Skin of body (tissue), 2 donors: ENCODE measurements around the gene MYO7B. TPM values are rescaled to one million over a fixed set of nuclear protein-coding genes. Genes with fewer than 3 reads are reported as not detected.

Experiments
- DNase-seq: peaks from one replicate; lab custom pipeline; 2025; lab: John Stamatoyannopoulos, UW
- total RNA-seq: library from RNA; depleted of rRNA; stranded (reverse); fragments of >200 nt; gene quantifications from one replicate; pipeline ENCODE4 v1.2.3, GENCODE V29; 2014

Gene MYO7B
- total RNA-seq, 1 donor from 2014 or later = 0.49 TPM

GRCh38 chr2:127608061-127609030, 72.9 kb downstream of the MYO7B start:
- DNase-seq = no peak

DNA sequence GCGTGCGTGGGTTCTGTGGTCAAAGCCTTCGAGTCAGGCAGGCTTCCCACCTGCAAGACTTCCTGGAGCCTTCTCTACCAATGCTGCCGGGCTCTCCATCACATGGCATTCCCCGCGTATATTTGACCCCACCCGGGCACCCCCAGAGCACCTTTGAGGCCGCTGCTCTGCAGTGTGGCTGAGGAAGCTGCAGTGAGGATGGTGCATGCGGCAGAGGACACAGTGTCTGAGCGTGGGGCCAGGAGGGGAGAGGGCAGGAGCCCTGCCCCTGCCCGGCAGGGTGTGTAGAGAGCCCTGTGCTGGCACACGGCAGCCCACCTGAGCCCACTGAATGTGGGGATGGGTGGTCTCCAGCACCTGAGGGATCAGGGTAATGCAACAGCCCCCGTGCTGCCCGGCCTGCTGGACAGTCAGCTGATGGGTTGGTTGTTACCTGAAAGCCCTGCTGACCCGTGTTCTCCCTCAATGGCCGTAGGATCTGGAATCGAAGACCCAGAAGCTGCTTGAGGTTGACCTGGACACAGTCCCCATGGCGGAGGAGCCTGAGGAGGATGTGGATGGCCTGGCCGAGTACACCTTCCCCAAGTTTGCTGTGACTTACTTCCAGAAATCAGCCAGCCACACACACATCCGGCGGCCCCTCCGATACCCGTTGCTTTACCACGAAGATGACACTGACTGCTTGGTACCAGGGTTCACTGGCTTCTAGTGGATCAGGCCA, 73.7 kb downstream of the MYO7B start:
- no peak for DNase-seq

DNA sequence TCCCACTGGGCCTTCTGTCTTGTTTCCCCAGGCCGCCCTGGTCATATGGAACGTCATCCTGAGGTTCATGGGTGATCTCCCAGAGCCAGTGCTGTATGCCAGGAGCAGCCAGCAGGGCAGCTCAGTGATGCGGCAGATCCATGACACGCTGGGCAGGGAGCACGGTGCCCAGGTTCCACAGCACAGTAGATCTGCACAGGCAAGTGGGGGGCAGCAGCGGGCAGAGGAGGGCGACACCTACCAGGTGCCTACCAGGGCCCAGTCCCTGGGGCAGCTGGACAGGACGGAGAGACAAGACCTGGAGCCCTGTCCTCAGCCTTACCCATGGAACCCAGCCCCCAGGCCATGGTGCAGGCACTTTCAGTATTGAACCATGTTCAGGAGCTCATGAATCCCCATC, 74.3 kb downstream of the MYO7B start:
- DNase-seq = no peak

- DNase-seq = no peak
These were observed 75.1 kb downstream of the MYO7B start for GRCh38 chr2:127610561-127610960.

- DNase-seq = no peak
These were observed 75.8 kb downstream of the MYO7B start for GRCh38 chr2:127611076-127611925.

DNA sequence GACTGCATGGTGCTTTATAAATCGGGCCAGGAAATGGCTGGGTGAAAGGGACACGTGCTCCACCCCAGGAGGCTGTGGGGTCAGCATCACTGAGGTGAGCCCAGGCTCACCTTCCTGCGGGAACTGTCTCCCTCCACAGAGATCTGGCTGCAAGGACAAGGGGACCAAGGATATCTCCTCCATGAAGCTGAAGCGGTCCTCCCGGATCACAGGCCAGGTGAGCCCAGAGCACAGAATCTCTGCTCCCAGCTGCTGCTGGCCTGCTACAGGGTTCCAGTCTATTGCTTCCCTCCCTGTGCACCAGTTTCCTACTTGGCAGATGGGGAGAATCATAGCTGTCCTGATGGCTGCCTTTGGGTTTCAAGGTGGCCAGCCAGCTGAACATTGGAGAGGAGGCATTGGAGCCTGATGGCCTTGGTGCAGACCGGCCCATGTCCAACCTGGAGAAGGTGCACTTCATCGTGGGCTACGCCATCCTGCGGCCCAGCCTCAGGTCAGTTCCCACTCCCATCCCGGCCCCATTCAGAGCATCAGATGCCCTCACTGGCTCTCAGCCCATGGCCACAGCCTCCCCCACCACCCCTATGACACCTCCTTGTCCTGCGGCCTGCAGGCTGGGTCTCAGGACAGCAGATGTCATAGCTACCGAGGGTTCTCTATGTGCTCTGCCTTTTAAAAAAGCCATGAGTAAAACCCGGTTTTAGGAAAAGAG, 76.8 kb downstream of the MYO7B start:
- no peak for DNase-seq

DNA sequence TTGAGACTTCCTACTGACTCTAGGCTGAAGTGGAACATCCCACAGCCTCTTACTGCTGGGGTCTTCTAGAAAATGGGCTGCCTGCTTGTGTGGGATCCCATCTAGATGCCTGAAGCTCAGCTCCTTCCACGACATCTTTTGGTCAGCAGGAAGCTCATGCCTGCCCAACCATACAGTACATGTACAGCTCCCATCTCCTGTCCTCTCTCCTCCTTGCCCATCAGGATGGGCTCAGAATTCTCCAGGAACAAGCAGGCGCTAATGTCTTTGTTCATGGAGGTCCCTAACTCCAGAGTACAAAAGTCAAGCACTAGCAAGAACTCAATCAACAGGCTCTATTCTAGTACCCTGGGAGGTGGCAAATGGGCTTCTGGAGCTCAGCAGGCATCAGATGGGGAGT, 78.8 kb downstream of the MYO7B start:
- DNase-seq = no peak

DNA sequence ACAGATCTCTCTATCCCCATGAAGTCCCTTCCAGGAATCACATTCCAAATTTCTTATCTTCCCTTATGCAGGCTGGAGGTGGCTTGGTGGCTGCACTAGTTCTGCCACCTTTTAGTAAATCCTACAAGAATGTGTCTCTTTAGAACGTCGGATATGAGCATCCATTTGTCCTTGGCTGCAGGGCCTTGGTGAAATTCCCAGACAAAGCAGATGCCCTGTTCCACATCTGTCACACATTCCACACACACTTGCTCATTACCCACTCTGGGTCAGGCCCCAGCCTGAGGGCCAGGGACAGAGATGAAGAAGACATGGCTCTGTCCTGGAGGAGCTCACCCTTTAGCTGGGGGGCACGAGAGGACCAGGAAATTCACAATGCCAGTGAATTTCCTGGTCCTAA, 79.2 kb downstream of the MYO7B start:
- DNase-seq = no peak

DNA sequence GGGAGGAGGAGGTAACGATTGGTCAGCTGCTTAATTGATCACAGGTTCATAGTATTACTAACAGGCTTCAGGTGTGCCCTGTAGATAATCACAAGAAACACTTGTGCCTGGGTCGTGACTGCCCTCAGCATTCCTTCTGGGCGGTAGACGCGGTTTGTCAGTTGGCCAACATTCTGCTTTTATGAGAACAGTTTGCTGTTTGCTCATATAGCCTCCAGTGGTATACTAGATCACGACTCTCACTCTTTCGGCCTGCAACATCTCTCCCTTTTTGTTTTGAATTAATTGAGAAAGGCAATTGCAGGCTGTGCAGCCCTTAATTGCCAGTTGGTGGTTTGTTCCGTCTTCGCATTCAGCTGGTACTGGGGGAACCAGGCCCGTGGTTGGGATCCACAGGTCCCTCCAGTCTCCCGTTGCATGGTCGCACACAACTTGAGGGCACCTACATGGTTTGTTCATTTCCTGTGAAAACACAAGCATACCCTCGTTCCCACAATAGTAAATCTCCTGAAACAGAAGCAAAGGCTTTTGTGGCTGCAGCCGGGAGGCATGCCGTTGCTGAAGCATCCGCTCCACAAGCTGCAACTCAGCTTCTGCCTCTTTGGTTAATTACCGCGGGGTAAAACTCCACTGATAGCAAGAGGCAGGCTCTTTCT, 80.2 kb downstream of the MYO7B start:
- DNase-seq = no peak

DNA sequence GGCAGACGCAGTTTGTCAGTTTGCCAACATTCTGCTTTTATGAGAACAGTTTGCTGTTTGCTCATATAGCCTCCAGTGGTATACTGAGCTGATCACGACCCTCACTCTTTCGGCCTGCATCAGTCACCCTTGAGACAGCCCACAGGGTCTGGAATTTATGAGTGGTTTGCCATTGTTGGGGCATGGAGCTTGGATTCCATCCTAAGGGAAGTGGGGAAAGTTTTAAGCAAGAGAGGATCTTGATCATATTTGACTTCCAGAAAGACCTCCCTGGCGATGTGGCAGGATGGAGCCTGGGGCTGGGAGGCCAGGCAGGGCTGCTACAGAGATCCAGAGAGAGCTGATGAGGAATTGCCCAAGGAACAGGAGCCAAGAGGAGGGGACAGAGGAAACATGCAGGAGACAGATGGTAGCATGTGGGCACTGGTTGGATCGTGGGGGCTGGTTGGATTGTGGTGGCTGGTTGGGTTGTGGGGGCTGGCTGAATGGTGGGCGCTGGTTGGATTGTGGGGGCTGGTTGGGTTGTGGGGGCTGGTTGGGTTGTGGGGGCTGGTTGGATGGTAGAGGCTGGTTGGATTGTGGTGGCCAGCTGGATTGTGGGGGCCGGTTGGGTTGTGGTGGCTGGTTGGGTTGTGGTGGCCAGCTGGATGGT, 83.2 kb downstream of the MYO7B start:
- no peak for DNase-seq

- DNase-seq = no peak
These were observed 83.7 kb downstream of the MYO7B start for GRCh38 chr2:127619203-127619590.

DNA sequence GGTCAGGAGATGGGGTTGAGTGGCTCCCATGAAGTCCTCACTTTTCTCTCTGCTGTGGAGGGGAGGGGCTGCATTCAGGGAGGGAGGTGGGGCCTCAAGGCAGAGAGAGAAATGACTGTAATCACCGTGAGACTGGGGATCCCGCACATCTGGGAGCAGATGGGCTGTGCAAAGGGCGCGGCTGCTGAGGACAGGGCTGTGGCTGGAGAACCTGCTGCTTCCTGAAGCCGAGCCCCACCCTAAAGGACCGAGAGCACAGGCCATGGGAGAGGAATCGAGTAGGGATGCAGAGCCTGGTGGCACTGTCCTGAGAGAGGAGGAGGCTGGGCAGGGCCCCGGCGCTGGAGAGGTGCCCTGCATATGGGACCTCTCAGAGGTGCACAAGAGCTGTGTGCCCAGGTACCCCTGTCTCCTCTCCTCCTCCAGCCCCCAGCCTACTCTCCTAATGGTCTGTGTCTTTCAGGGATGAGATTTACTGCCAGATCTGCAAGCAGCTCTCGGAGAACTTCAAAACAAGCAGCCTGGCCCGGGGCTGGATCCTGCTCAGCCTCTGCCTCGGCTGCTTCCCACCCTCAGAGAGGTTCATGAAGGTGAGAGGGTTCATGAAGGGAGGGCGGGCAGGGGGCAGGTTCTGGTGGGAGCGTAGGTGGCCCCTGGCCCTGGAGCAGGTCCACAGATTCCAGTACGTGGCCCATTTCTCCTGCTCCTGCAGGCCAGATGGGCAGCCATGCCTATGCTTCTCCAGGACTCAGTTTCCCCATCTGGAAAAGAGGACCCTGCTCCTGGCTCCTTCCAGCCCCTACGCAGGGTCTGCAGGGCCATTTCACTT, 84.6 kb downstream of the MYO7B start:
- DNase-seq = no peak

GRCh38 chr2:127620866-127621265, 85.4 kb downstream of the MYO7B start:
- no peak for DNase-seq

DNA sequence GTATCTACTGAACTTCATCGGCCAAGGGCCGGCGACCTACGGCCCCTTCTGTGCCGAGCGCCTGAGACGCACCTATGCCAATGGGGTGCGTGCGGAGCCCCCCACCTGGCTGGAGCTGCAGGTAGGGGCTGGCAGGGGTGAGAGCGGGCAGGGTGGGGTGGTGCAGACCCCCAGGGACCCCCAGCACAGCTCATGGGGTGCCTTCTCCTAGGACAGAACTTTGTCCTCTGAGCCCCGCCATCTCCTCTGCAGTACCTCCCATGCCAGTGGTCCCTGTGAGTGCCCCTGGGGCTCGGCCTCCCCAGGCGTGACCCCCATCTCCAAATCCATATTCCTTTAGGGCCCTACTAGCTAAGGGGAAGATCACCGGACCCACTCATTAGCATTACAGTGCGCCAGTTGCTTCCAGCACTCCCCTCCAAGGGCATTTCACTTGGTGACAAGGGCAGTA, 86.5 kb downstream of the MYO7B start:
- no peak for DNase-seq

- DNase-seq = no peak
These were observed 87.3 kb downstream of the MYO7B start for GRCh38 chr2:127622561-127623387.

DNA sequence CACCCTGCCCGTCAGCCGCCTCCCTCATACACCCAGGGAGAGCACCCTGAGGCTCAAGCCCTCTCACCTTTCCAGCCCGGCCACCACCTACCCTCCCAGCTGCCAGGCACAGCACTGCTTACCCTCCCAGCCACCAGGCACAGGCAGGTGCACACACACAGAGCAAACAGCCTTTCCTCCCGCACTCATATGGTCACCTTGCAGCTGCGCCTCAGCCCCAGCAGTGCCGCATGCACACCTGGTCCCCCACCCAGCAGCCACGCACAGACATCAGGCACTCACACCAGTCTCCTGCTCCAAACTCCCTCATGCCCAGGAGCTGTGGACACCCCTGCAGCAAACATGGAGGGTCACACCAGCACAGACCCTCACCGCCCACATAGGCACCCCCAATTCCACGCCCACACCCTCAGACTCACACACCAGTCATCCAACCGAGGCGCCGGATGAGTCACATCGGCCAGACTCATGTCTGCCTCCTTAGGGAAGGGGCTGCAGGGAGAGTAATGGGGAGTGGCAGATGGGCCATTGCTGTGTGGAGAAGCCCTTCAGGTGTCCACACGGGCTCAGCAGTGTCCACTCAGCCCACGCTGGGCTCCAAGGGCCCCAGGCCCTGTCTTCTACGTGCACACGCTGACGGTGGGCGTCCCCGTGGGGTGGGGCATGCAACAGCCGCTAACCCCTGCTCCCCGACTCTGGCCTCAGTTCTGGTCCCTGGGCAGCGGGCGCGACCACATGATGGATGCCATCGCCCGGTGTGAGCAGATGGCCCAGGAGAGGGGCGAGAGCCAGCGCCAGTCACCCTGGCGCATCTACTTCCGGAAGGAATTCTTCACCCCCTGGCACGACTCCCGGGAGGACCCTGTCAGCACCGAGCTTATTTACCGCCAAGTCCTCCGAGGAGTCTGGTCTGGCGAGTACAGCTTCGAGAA, 88.2 kb downstream of the MYO7B start:
- no peak for DNase-seq

GRCh38 chr2:127624320-127624755, 88.9 kb downstream of the MYO7B start:
- no peak for DNase-seq
